Loucy (cell line): Measurements from ENCODE around the gene CHRNA9.

Source experiments
- EZH2phosphoT487 ChIP-seq: fragments of 200-600 bp; IDR thresholded peaks from 2 replicates; pipeline ENCODE4 v1.6.1; 2018; ENCODE audit warnings: antibody characterized with exemption, mild to moderate bottlenecking, moderate library complexity, borderline replicate concordance
- TF ChIP-seq, protein P1 (sequence below): fragments of 200-600 bp; sonication (generic); conservative IDR thresholded peaks from 2 replicates; pipeline ENCODE4 v1.5.1; 2014; ENCODE audit warnings: mild to moderate bottlenecking, antibody characterized with exemption, low read length

GRCh38 chr4:40369437-40370274, 34.5 kb downstream of the CHRNA9 start:
- TF ChIP-seq, protein P1, sequence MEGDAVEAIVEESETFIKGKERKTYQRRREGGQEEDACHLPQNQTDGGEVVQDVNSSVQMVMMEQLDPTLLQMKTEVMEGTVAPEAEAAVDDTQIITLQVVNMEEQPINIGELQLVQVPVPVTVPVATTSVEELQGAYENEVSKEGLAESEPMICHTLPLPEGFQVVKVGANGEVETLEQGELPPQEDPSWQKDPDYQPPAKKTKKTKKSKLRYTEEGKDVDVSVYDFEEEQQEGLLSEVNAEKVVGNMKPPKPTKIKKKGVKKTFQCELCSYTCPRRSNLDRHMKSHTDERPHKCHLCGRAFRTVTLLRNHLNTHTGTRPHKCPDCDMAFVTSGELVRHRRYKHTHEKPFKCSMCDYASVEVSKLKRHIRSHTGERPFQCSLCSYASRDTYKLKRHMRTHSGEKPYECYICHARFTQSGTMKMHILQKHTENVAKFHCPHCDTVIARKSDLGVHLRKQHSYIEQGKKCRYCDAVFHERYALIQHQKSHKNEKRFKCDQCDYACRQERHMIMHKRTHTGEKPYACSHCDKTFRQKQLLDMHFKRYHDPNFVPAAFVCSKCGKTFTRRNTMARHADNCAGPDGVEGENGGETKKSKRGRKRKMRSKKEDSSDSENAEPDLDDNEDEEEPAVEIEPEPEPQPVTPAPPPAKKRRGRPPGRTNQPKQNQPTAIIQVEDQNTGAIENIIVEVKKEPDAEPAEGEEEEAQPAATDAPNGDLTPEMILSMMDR, result no peak
- no peak for TF ChIP-seq EZH2phosphoT487
